Mammary epithelial cell (primary cell): Measurements from ENCODE around the gene HPSE2.

Experiments used
- EZH2 ChIP-seq: IDR thresholded peaks from 2 replicates; pipeline ENCODE4 v1.6.1; 2012; ENCODE audit warnings: low read length, inconsistent platforms, borderline replicate concordance
- TF ChIP-seq, protein P1 (sequence below), 2 donors: IDR thresholded peaks in 1 of 2; conservative IDR thresholded peaks in 1 of 2; 2 replicates each; pipeline ENCODE4 v1.5.1; 2011 to 2012; ENCODE audit warnings: inconsistent platforms in 2 of 2, low read length in 2 of 2, mild to moderate bottlenecking in 2 of 2, control low read depth in 1 of 2, low read depth in 1 of 2; ENCODE audit not compliant: insufficient read depth in 1 of 2; ENCODE audit errors: extremely low read depth in 1 of 2

DNA sequence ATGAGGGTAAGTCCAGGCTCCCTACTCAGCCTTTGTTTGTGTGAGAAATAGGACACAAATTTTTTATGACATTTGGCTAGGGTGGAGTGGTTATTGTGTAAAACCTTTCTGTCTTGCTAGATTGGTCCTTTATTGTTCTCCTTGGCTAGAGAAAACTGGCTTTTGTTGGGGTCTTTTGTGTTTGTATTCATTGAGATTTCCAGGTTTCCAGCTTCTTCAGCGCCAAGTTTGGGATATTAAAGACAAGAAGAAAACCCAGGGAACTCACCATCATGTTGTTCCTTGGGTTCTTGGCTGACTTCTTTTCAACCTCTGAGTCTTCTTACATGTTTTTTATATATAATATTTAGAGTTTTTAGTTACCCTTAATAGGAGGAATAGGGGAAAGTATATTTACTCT lies 310.0 kb downstream of the HPSE2 start:
- TF ChIP-seq, protein P1, sequence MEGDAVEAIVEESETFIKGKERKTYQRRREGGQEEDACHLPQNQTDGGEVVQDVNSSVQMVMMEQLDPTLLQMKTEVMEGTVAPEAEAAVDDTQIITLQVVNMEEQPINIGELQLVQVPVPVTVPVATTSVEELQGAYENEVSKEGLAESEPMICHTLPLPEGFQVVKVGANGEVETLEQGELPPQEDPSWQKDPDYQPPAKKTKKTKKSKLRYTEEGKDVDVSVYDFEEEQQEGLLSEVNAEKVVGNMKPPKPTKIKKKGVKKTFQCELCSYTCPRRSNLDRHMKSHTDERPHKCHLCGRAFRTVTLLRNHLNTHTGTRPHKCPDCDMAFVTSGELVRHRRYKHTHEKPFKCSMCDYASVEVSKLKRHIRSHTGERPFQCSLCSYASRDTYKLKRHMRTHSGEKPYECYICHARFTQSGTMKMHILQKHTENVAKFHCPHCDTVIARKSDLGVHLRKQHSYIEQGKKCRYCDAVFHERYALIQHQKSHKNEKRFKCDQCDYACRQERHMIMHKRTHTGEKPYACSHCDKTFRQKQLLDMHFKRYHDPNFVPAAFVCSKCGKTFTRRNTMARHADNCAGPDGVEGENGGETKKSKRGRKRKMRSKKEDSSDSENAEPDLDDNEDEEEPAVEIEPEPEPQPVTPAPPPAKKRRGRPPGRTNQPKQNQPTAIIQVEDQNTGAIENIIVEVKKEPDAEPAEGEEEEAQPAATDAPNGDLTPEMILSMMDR (conservative IDR thresholded peaks at IDR 0.05 in 1 of 2, IDR thresholded peaks at IDR 0.05 in 1 of 2; ENCODE audit: extremely low read depth in 1 of 2, insufficient read depth in 1 of 2, low read depth in 1 of 2, low read length in 2 of 2): no peak
- TF ChIP-seq EZH2: no peak
